HCT116 (cell line): ENCODE results near the gene KAZN. TPM values are rescaled to one million over a fixed set of nuclear protein-coding genes. Genes with fewer than 3 reads are reported as not detected.

Experiments used
- ATAC-seq: fragments of 200-7000 bp; cut with Tn5 transposase; 2 replicates; pipeline ENCODE4 v1.9.1; 2020; ENCODE audit warnings: mild to moderate bottlenecking, moderate library complexity
- BruUV-seq: library from RNA; stranded (reverse); fragments of 400-500 nt; replicated peaks from 2 replicates; lab custom pipeline; 2021; lab: Mats Ljungman, UMichigan
- CTCF ChIA-PET: fragments of 300-600 bp; sonication (Branson Sonifier 250); formaldehyde crosslinking; loops from one replicate; lab custom pipeline; 2021; ENCODE audit warnings: antibody characterized with exemption; lab: Charles Lee
- POLR2A ChIA-PET: fragments of 300-600, 350-600 bp; sonication (Branson Sonifier 250); formaldehyde crosslinking; loops from one replicate; lab custom pipeline; 2021; ENCODE audit warnings: antibody characterized with exemption; lab: Charles Lee
- RAD21 ChIA-PET, 2 experiments: fragments of 300-600 bp; sonication (Branson Sonifier 250); formaldehyde crosslinking; loops; one replicate each; lab custom pipeline; 2023; ENCODE audit warnings: low total read pairs in 2 of 2; ENCODE audit not compliant: uncharacterized antibody in 2 of 2, unreplicated experiment in 2 of 2, low non-redundant PET in 1 of 2; lab: Charles Lee
- DNase-seq: peaks from one replicate; pipeline ENCODE4 v3.0.0-alpha.2; 2010; ENCODE audit warnings: low read depth, low spot score
- H2AFZ ChIP-seq: fragments of 200-600 bp; shearing (Covaris generic), sonication (generic); 2 replicates; pipeline ENCODE4 v1.6.1; 2017; ENCODE audit warnings: low read depth, mixed run types, mixed read lengths, antibody characterized with exemption, low read length; ENCODE audit not compliant: poor library complexity, severe bottlenecking
- H3K27ac ChIP-seq: 2 replicates; pipeline ENCODE4 v1.5.1; 2012; ENCODE audit warnings: low read depth, low read length
- H3K27me3 ChIP-seq: fragments of 200-600 bp; sonication (generic); 2 replicates; pipeline ENCODE4 v1.6.1; 2016; ENCODE audit warnings: mixed run types, low read length, mixed read lengths; ENCODE audit not compliant: insufficient read depth
- H3K36me3 ChIP-seq, 2 experiments: fragments of 200-500 bp in 1 of 2; fragments of 200-600 bp in 1 of 2; sonication (Bioruptor generic) in 1 of 2; sonication (generic) in 1 of 2; 2 replicates each; pipeline versions ENCODE4 v1.5.1 to v1.6.1; 2014 to 2016; ENCODE audit warnings: low read length in 2 of 2, inconsistent platforms in 1 of 2, mixed read lengths in 1 of 2, mixed run types in 1 of 2; ENCODE audit not compliant: insufficient read depth in 2 of 2, control insufficient read depth in 1 of 2
- H3K4me1 ChIP-seq, 2 experiments: fragments of 200-600 bp in 1 of 2; sonication (generic) in 1 of 2; 2 replicates each; pipeline versions ENCODE4 v1.5.1 to v1.6.1; 2012 to 2017; ENCODE audit warnings: low read length in 2 of 2, inconsistent platforms in 1 of 2, mild to moderate bottlenecking in 1 of 2, mixed read lengths in 1 of 2, mixed run types in 1 of 2, moderate library complexity in 1 of 2; ENCODE audit not compliant: insufficient read depth in 2 of 2, control insufficient read depth in 1 of 2
- H3K4me2 ChIP-seq: fragments of 200-600 bp; sonication (generic); 2 replicates; pipeline ENCODE4 v1.6.1; 2017; ENCODE audit warnings: mixed run types, low read length, mixed read lengths
- H3K4me3 ChIP-seq, 2 experiments: fragments of 200-600 bp in 1 of 2; sonication (generic) in 1 of 2; replicated peaks in 1 of 2; 2 replicates each; pipeline ENCODE4 v1.5.1; 2011 to 2016; ENCODE audit warnings: low read length in 2 of 2, control low read depth in 1 of 2, low read depth in 1 of 2, mild to moderate bottlenecking in 1 of 2, mixed read lengths in 1 of 2, mixed run types in 1 of 2
- H3K79me2 ChIP-seq: fragments of 200-600 bp; sonication (generic); 2 replicates; pipeline ENCODE4 v1.6.1; 2017; ENCODE audit warnings: mild to moderate bottlenecking, mixed run types, low read length, moderate library complexity, mixed read lengths; ENCODE audit not compliant: insufficient read depth
- H3K9ac ChIP-seq: fragments of 200-600 bp; sonication (generic); 2 replicates; pipeline ENCODE4 v1.6.1; 2016; ENCODE audit warnings: low read length, mixed read lengths
- H3K9me2 ChIP-seq: fragments of 200-600 bp; sonication (generic), shearing (Covaris generic); 2 replicates; pipeline ENCODE4 v1.6.1; 2017; ENCODE audit warnings: mixed run types, mild to moderate bottlenecking, moderate library complexity; ENCODE audit not compliant: insufficient read depth
- H3K9me3 ChIP-seq, 2 experiments: fragments of 200-500 bp in 1 of 2; fragments of 200-600 bp in 1 of 2; sonication (Bioruptor generic) in 1 of 2; sonication (generic) in 1 of 2; 2 replicates each; pipeline ENCODE4 v1.6.1; 2014 to 2017; ENCODE audit warnings: low read length in 2 of 2, mixed read lengths in 2 of 2, inconsistent platforms in 1 of 2, low read depth in 1 of 2, mild to moderate bottlenecking in 1 of 2, mixed run types in 1 of 2, moderate library complexity in 1 of 2; ENCODE audit not compliant: control insufficient read depth in 1 of 2, insufficient read depth in 1 of 2
- H4K20me1 ChIP-seq: fragments of 200-600 bp; sonication (generic), shearing (Covaris generic); 2 replicates; pipeline ENCODE4 v1.6.1; 2017; ENCODE audit warnings: mixed run types, mild to moderate bottlenecking, moderate library complexity; ENCODE audit not compliant: insufficient read depth
- ELF1 ChIP-seq: IDR thresholded peaks from 2 replicates; pipeline ENCODE4 v1.6.1; 2012; ENCODE audit warnings: low read depth, borderline replicate concordance
- FOSL1 ChIP-seq: IDR thresholded peaks from 2 replicates; pipeline ENCODE4 v1.6.1; 2012; ENCODE audit warnings: low read depth
- POLR2AphosphoS5 ChIP-seq: IDR thresholded peaks from 2 replicates; pipeline ENCODE4 v1.6.1; 2011; ENCODE audit warnings: mild to moderate bottlenecking, low read depth, low read length, moderate library complexity
- RAD21 ChIP-seq: IDR thresholded peaks from 2 replicates; pipeline ENCODE4 v1.6.1; 2012; ENCODE audit warnings: low read depth, mild to moderate bottlenecking
- SIN3A ChIP-seq: IDR thresholded peaks from 2 replicates; pipeline ENCODE4 v1.6.1; 2012; ENCODE audit warnings: low read depth
- ZFX ChIP-seq: fragments of 450-650 bp; IDR thresholded peaks from 2 replicates; pipeline ENCODE4 v1.6.1; 2017
- ZNF274 ChIP-seq: fragments of 200-500 bp; sonication (Bioruptor generic); IDR thresholded peaks from 2 replicates; pipeline ENCODE4 v1.6.1; 2014; ENCODE audit warnings: mild to moderate bottlenecking, low read depth, low read length, inconsistent platforms
- intact Hi-C: fragments of 100-400 bp; cut with micrococcal nuclease; formaldehyde crosslinking; loops from 2 replicates; pipeline ENCODE4 v1.10.0; 2022
- total RNA-seq: library from RNA; stranded (reverse); gene quantifications from one replicate; pipeline ENCODE4 v1.2.1, GENCODE V29; 2021; ENCODE audit not compliant: unreplicated experiment
- TF ChIP-seq, protein P1 (sequence below): IDR thresholded peaks from 2 replicates; pipeline ENCODE4 v1.6.1; 2012; ENCODE audit warnings: low read depth
- TF ChIP-seq, protein P2 (sequence below): IDR thresholded peaks from 2 replicates; pipeline ENCODE4 v1.6.1; 2012
- TF ChIP-seq, protein P3 (sequence below), 3 experiments: fragments of 200-600 bp in 1 of 3; sonication (generic) in 1 of 3; IDR thresholded peaks in 2 of 3; conservative IDR thresholded peaks in 1 of 3; 2 replicates each; pipeline ENCODE4 v1.5.1; 2012 to 2017; ENCODE audit warnings: low read depth in 2 of 3, low read length in 2 of 3, antibody characterized with exemption in 1 of 3, borderline replicate concordance in 1 of 3, control low read depth in 1 of 3, mild to moderate bottlenecking in 1 of 3, mixed read lengths in 1 of 3, mixed run types in 1 of 3, moderate library complexity in 1 of 3; ENCODE audit not compliant: insufficient read depth in 1 of 3

KAZN gene
- total RNA-seq, 1 experiment from 2014 or later: 13.4 TPM

DNA sequence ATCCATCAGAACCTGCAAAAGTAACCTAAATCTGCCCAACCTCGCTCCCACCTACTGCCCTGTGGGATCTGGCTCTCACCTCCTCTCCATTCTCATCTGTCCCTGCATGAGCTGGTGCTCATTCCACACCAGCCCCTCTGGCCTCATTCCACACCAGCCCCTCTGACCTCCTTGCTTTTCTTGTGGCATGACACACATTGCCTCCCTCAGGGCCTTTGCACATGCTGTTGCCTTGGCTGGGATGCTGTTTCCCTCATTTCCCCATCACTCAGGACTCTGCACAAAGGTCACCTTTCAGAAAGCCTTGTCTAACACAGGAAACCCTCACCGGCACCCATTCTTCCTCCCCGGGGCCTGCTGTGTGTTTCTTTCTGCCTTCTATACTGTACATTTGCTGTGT, 197.1 kb downstream of the KAZN start (continued):
- TF ChIP-seq, protein P1, sequence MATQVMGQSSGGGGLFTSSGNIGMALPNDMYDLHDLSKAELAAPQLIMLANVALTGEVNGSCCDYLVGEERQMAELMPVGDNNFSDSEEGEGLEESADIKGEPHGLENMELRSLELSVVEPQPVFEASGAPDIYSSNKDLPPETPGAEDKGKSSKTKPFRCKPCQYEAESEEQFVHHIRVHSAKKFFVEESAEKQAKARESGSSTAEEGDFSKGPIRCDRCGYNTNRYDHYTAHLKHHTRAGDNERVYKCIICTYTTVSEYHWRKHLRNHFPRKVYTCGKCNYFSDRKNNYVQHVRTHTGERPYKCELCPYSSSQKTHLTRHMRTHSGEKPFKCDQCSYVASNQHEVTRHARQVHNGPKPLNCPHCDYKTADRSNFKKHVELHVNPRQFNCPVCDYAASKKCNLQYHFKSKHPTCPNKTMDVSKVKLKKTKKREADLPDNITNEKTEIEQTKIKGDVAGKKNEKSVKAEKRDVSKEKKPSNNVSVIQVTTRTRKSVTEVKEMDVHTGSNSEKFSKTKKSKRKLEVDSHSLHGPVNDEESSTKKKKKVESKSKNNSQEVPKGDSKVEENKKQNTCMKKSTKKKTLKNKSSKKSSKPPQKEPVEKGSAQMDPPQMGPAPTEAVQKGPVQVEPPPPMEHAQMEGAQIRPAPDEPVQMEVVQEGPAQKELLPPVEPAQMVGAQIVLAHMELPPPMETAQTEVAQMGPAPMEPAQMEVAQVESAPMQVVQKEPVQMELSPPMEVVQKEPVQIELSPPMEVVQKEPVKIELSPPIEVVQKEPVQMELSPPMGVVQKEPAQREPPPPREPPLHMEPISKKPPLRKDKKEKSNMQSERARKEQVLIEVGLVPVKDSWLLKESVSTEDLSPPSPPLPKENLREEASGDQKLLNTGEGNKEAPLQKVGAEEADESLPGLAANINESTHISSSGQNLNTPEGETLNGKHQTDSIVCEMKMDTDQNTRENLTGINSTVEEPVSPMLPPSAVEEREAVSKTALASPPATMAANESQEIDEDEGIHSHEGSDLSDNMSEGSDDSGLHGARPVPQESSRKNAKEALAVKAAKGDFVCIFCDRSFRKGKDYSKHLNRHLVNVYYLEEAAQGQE: no peak
- TF ChIP-seq, protein P2, sequence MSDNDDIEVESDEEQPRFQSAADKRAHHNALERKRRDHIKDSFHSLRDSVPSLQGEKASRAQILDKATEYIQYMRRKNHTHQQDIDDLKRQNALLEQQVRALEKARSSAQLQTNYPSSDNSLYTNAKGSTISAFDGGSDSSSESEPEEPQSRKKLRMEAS: no peak
- TF ChIP-seq ZFX: no peak
- TF ChIP-seq, all 23 proteins: peak for 0

DNA sequence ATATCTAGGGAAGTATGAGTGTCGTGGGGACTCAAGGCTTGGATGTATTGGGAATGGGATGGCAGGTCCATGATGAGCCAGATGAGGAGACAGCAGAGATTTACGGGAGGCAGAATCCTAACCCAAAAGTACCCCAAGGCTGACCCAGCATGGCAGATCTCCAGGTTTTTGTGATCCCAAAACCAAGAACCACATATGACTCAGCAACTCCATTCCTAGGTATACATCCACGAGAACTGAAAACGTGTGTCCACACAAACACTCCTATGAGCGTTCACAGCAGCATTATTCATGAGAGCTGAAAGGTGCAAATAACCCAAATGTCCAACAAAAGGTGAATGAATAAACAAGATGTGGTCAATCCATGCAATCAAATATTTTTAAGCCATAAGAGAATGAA, 201.5 kb downstream of the KAZN start:
- Histone ChIP-seq H4K20me1 (no peaks in the 10 kb centered on the region), H3K4me3 (no peak overlapping the region), H3K79me2 (no peaks in the 10 kb centered on the region), H3K9me3 (no peaks in the 10 kb centered on the region), H3K27ac (no peak overlapping the region), H3K4me1 (no peaks in the 10 kb centered on the region), H2AFZ (no peak overlapping the region), H3K9me2 (no peaks in the 10 kb centered on the region), H3K9ac (no peak overlapping the region), H3K36me3 (no peaks in the 10 kb centered on the region), H3K27me3 (no peaks in the 10 kb centered on the region), H3K4me2 (no peak overlapping the region)
- no peak for ATAC-seq
- DNase-seq: no peak
- intact Hi-C loops: no loop called here
- BruUV-seq: no TSS peak
- CTCF ChIA-PET: no interaction called here
- POLR2A ChIA-PET: no interaction called here
- RAD21 ChIA-PET: no interaction called here
- TF ChIP-seq, protein P3, sequence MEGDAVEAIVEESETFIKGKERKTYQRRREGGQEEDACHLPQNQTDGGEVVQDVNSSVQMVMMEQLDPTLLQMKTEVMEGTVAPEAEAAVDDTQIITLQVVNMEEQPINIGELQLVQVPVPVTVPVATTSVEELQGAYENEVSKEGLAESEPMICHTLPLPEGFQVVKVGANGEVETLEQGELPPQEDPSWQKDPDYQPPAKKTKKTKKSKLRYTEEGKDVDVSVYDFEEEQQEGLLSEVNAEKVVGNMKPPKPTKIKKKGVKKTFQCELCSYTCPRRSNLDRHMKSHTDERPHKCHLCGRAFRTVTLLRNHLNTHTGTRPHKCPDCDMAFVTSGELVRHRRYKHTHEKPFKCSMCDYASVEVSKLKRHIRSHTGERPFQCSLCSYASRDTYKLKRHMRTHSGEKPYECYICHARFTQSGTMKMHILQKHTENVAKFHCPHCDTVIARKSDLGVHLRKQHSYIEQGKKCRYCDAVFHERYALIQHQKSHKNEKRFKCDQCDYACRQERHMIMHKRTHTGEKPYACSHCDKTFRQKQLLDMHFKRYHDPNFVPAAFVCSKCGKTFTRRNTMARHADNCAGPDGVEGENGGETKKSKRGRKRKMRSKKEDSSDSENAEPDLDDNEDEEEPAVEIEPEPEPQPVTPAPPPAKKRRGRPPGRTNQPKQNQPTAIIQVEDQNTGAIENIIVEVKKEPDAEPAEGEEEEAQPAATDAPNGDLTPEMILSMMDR (IDR thresholded peaks at IDR 0.05 in 2 of 3, conservative IDR thresholded peaks at IDR 0.05 in 1 of 3; ENCODE audit: borderline replicate concordance in 1 of 3, insufficient read depth in 1 of 3, low read depth in 2 of 3, low read length in 2 of 3): no peak
- TF ChIP-seq FOSL1: no peak
- TF ChIP-seq POLR2AphosphoS5: no peak
- no peak for TF ChIP-seq ELF1
- TF ChIP-seq, protein P1: no peak
- TF ChIP-seq RAD21: no peak
- TF ChIP-seq ZFX: no peak
- no peak for TF ChIP-seq SIN3A
- TF ChIP-seq ZNF274: no peak
